ENCODE measurements around the gene ZNF45.

DNA sequence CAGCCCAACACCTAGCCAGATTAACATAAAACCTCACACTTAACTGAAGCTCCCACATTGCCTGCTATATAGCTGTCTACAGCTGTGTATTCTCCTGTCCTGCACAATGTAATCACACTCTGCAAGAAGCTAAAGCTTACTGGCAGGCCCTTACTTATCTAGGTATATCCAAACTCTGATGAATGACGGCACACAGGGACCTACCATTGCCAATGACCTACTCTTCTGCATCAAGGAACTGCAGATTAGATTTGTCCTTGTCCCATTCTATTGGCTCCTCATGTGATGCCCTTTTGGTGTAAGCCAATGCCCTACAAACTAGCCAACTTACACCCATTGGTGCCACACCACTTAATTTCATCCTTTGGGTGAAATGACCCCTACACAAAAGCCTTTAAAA lies 26.4 kb downstream of the ZNF45 start:
- TF ChIP-seq, protein P1, sequence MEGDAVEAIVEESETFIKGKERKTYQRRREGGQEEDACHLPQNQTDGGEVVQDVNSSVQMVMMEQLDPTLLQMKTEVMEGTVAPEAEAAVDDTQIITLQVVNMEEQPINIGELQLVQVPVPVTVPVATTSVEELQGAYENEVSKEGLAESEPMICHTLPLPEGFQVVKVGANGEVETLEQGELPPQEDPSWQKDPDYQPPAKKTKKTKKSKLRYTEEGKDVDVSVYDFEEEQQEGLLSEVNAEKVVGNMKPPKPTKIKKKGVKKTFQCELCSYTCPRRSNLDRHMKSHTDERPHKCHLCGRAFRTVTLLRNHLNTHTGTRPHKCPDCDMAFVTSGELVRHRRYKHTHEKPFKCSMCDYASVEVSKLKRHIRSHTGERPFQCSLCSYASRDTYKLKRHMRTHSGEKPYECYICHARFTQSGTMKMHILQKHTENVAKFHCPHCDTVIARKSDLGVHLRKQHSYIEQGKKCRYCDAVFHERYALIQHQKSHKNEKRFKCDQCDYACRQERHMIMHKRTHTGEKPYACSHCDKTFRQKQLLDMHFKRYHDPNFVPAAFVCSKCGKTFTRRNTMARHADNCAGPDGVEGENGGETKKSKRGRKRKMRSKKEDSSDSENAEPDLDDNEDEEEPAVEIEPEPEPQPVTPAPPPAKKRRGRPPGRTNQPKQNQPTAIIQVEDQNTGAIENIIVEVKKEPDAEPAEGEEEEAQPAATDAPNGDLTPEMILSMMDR (conservative IDR thresholded peaks at IDR 0.05 in 1 of 2, IDR thresholded peaks at IDR 0.05 in 1 of 2; ENCODE audit: low read depth in 1 of 2, low read length in 2 of 2), result no peak
- TF ChIP-seq EZH2 (IDR thresholded peaks at IDR 0.05; ENCODE audit: low read length, missing control alignments), result no peak

Data from fibroblast of lung (primary cell).